Sigmoid colon (tissue), 7 donors: ENCODE measurements around the gene NRN1. TPM values are rescaled to one million over a fixed set of nuclear protein-coding genes. Genes with fewer than 3 reads are reported as not detected.

ENCODE experiments used
- DNase-seq: peaks from one replicate; pipeline ENCODE4 v3.0.0-alpha.2; 2019
- H3K27ac ChIP-seq, 4 donors: fragments of 200-600 bp; sonication (generic); one replicate each; pipeline ENCODE4 v1.5.1; 2016 to 2019; ENCODE audit warnings: mild to moderate bottlenecking in 1 of 4
- H3K27me3 ChIP-seq, 3 donors: fragments of 200-600 bp; sonication (generic); one replicate each; pipeline ENCODE4 v1.5.1; 2019; ENCODE audit warnings: mild to moderate bottlenecking in 1 of 3
- H3K36me3 ChIP-seq, 4 donors: fragments of 200-600 bp; sonication (generic); one replicate each; pipeline ENCODE4 v1.5.1; 2016 to 2019
- H3K4me1 ChIP-seq, 4 donors: fragments of 200-600 bp; sonication (generic); one replicate each; pipeline ENCODE4 v1.5.1; 2017 to 2019
- H3K4me3 ChIP-seq, 4 donors: fragments of 200-600 bp; sonication (generic); one replicate each; pipeline ENCODE4 v1.5.1; 2017 to 2019; ENCODE audit warnings: mild to moderate bottlenecking in 2 of 4, moderate library complexity in 1 of 4
- H3K9me3 ChIP-seq, 4 donors: fragments of 200-600 bp in 3 of 4; sonication (generic) in 3 of 4; one replicate each; pipeline versions ENCODE4 v1.5.1 to v1.6.1; 2013 to 2019
- EP300 ChIP-seq, 4 donors: sonication (generic); formaldehyde crosslinking; IDR thresholded peaks; one replicate each; pipeline ENCODE4 v1.6.1; 2017; ENCODE audit warnings: antibody characterized with exemption in 4 of 4
- POLR2A ChIP-seq, 2 donors: fragments of 450-650 bp; IDR thresholded peaks; one replicate each; pipeline ENCODE4 v1.6.1; 2016; ENCODE audit warnings: antibody characterized with exemption in 2 of 2, mild to moderate bottlenecking in 2 of 2, moderate library complexity in 2 of 2
- POLR2AphosphoS5 ChIP-seq, 4 donors: sonication (generic); formaldehyde crosslinking; IDR thresholded peaks; one replicate each; pipeline ENCODE4 v1.6.1; 2017; ENCODE audit warnings: antibody characterized with exemption in 4 of 4
- WGBS, 2 donors: extraction: QIAGEN DNeasy Blood & Tissue Kit; methylation state at CpG; one replicate each; pipeline ENCODE4 v1.1.7; 2013; 5-methylcytosine and 5-hydroxymethylcytosine counted together
- intact Hi-C: fragments of 100-400 bp; cut with DNase I; formaldehyde crosslinking; loops from one replicate; pipeline ENCODE4 v1.15.1; 2023
- polyA plus RNA-seq, 3 donors: library from polyadenylated mRNA; stranded (reverse); fragments of 200-250 nt; gene quantifications; one replicate each; pipeline ENCODE4 v1.2.3, GENCODE V29; 2013
- total RNA-seq, 4 donors: library from RNA; depleted of rRNA; stranded (reverse); fragments of >200 nt; gene quantifications; one replicate each; pipeline ENCODE4 v1.1.0, GENCODE V29; 2016
- TF ChIP-seq, protein P1 (sequence below), 4 experiments: fragments of 450-650 bp in 3 of 4; fragments of 200-600 bp in 1 of 4; IDR thresholded peaks; one replicate each; pipeline ENCODE4 v1.5.1; 2016 to 2019; ENCODE audit warnings: antibody characterized with exemption in 4 of 4, mild to moderate bottlenecking in 3 of 4, moderate library complexity in 2 of 4
- donor health status: healthy with polysubstance abuse.
- donor health status: Bipolar disorder and iron deficiency.
- donor health status: healthy.

NRN1 gene
- total and polyA plus RNA-seq, 7 donors = 1.4 to 10.7 (median 6.0) TPM

DNA sequence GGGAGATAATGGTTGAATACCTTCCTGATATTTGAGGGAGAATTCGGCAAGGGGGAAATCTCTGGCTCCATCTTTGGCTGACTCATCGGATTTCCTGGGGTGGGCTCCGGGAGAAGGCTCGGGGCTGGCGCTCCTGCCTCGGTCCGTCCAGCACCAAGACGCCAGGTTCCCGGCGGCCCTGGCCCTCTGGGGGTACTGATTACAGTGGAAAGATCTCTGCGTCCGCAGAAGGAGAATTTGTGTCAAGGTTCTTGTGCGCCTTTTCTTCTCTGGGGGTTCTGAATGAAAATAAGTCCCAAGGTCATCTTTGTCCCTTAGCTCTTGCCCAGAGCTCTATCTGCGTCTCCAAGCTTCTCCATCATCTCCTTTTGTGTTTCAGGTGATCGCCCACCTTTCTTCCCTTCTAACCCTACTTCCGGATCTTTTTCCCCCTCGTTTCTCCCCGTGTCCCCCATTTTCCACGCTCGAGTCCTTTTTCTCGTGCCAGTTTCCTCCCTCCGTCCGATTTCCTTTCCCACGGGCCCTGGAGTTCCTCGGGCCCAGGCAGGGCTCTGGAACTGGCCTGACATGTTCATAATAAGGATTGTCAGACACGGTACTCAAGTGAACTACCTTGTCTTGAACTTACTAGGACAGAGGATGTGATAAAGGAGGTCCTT is 11.6 kb downstream of the NRN1 start:
- TF ChIP-seq, protein P1, sequence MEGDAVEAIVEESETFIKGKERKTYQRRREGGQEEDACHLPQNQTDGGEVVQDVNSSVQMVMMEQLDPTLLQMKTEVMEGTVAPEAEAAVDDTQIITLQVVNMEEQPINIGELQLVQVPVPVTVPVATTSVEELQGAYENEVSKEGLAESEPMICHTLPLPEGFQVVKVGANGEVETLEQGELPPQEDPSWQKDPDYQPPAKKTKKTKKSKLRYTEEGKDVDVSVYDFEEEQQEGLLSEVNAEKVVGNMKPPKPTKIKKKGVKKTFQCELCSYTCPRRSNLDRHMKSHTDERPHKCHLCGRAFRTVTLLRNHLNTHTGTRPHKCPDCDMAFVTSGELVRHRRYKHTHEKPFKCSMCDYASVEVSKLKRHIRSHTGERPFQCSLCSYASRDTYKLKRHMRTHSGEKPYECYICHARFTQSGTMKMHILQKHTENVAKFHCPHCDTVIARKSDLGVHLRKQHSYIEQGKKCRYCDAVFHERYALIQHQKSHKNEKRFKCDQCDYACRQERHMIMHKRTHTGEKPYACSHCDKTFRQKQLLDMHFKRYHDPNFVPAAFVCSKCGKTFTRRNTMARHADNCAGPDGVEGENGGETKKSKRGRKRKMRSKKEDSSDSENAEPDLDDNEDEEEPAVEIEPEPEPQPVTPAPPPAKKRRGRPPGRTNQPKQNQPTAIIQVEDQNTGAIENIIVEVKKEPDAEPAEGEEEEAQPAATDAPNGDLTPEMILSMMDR (IDR thresholded peaks at IDR 0.05) = no peak
- TF ChIP-seq POLR2AphosphoS5 (IDR thresholded peaks at IDR 0.05) (no peak), POLR2A (IDR thresholded peaks at IDR 0.05) (no peak)
- Histone ChIP-seq H3K27ac (peak overlapping the region in 2 of 4 donors; percentile 6 to 67), H3K4me3 (no peak overlapping the region), H3K9me3 (no peaks in the 10 kb centered on the region), H3K4me1 (peaks cover 0 to 42% (median 37%) of the 10 kb centered on the region in 4 donors), H3K27me3 (peaks cover 59 to 78% (median 75%) of the 10 kb centered on the region in 3 donors), H3K36me3 (no peaks in the 10 kb centered on the region)
- no peak for DNase-seq
- intact Hi-C loops = loop anchor here (5.0 kb wide), 1 partner anchor 88 kb away; no protein-coding TSS in a partner anchor
- 12 to 15% methylated on average over 26 of the region's 26 CpGs for WGBS, 2 donors

DNA sequence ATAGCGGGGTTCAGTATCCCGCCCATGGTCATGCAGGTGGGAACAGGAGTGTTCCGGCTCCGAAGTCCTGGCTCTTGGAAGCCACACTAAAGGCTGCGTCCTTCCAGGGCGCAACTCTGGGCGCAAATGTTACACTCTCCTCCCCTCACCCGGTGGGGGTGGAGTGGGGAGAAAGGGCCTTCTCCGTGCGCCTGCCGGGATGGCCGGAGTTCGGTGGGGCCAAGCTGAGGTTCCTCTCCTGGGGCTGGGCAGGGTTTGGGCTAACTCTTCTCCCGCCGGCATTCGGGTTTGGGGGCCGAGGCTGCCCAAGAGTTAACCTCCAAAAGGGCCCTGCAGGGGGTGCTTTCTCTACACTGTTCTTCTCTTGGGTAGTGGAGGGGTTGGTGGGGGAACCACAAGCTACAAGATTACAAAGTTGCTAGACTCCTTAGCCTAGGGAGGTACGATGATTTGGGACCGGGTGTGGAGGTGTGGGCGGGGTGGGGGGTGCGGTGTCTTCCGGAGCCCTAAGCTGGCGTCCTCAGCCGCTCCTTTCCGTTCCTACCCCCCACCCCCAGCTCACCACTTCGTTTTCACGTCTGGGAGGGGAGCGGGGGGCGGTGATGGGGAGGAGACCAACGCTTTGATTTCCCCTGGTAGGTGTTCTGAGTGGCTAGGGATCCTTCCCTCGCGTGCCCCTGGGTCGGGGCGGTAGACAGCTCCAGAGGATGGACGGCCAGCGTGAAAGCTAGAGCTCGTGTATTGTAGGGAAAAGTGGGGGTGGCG is 12.3 kb downstream of the NRN1 start:
- DNase-seq = no peak
- no peak overlapping the region for H3K4me3 ChIP-seq
- H3K9me3 ChIP-seq = no peaks in the 10 kb centered on the region
- TF ChIP-seq EP300 (IDR thresholded peaks at IDR 0.05) (no peak), POLR2AphosphoS5 (IDR thresholded peaks at IDR 0.05) (no peak), POLR2A (IDR thresholded peaks at IDR 0.05) (no peak)
- TF ChIP-seq, protein P1 (IDR thresholded peaks at IDR 0.05) = no peak
- H3K4me1 ChIP-seq = peaks cover 0 to 35% (median 33%) of the 10 kb centered on the region in 4 donors
- peaks cover 53 to 71% (median 68%) of the 10 kb centered on the region in 3 donors for H3K27me3 ChIP-seq
- H3K27ac ChIP-seq = no peak overlapping the region
- intact Hi-C loops = no loop called here
- WGBS, 2 donors = 12 to 15% methylated on average over 38 of the region's 38 CpGs
- H3K36me3 ChIP-seq = no peaks in the 10 kb centered on the region

DNA sequence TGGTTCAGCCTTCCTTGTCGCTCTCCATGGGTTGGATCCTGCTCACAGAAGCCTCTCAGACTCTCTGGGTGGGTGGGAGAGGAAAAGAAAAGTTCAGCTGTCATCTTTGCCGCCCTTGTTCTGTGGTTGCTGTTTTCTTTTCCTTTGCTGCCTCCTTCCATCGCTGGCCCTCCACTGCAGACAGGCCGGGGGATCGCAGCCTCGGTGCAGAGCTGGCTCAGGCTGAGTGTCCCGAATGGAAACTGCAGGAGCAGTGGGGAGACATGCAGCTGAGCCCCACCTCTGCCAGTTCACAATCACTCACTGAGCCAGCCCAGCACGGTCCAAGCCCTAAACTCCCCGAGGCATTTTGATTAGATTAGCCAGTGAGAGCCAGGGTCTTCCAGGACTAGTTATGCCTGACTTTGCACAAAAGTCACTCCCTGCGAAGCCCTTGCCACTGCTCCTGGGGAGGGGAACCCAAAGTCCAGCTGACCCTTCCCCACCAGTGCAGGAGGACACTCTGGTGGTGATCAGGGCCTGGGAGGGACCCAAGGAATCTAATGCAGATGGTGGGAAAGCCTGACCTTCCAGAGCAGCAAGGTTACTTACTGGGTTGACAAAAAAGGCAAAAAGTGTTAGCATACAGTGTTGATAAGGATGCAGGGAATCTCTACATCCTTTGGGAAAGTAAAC is 14.0 kb downstream of the NRN1 start:
- H3K36me3 ChIP-seq = no peaks in the 10 kb centered on the region
- H3K27me3 ChIP-seq = peaks cover 37 to 54% (median 51%) of the 10 kb centered on the region in 3 donors
- TF ChIP-seq POLR2A (IDR thresholded peaks at IDR 0.05) = no peak
- no peak for TF ChIP-seq EP300 (IDR thresholded peaks at IDR 0.05)
- TF ChIP-seq, protein P1 (IDR thresholded peaks at IDR 0.05) = no peak
- no peak for TF ChIP-seq POLR2AphosphoS5 (IDR thresholded peaks at IDR 0.05)
- no peak for DNase-seq
- H3K4me1 ChIP-seq = peaks cover 0 to 24% (median 22%) of the 10 kb centered on the region in 4 donors
- WGBS, 2 donors = 29 to 35% methylated on average over 10 of the region's 10 CpGs
- no peak overlapping the region for H3K4me3 ChIP-seq
- no peak overlapping the region for H3K27ac ChIP-seq
- no peaks in the 10 kb centered on the region for H3K9me3 ChIP-seq
- intact Hi-C loops = no loop called here

DNA sequence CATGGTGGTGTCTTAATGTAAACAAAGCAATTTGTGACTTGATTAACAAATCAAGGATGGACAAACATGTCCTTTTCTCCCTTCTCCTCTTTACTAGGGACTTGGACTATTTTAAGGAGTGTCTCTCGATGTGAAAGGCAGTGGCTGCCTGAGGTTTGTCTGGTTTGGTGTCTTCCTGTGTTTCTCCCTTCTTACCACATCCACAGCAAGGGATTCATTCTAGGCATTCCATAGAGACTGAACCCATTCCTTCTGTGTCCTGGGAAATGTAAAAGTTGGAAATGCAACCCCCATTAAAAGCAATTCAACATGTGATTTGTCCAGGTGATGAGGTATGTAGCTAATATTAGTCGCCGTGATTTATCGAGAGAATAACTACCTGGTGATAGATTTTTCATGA is 15.9 kb downstream of the NRN1 start:
- Histone ChIP-seq H3K9me3 (no peaks in the 10 kb centered on the region), H3K36me3 (no peaks in the 10 kb centered on the region), H3K27me3 (peaks cover 20 to 35% (median 32%) of the 10 kb centered on the region in 3 donors), H3K27ac (no peak overlapping the region), H3K4me1 (peaks cover 0 to 5% (median 3%) of the 10 kb centered on the region in 4 donors), H3K4me3 (no peak overlapping the region)
- intact Hi-C loops = no loop called here
- TF ChIP-seq POLR2A (IDR thresholded peaks at IDR 0.05) (no peak), EP300 (IDR thresholded peaks at IDR 0.05) (no peak), POLR2AphosphoS5 (IDR thresholded peaks at IDR 0.05) (no peak)
- TF ChIP-seq, protein P1 (IDR thresholded peaks at IDR 0.05) = no peak
- no peak for DNase-seq
- WGBS, 2 donors = 93 to 95% methylated on average over 4 of the region's 4 CpGs
